Measurements from ENCODE around the gene ADGRL4.

Gene ADGRL4

DNA sequence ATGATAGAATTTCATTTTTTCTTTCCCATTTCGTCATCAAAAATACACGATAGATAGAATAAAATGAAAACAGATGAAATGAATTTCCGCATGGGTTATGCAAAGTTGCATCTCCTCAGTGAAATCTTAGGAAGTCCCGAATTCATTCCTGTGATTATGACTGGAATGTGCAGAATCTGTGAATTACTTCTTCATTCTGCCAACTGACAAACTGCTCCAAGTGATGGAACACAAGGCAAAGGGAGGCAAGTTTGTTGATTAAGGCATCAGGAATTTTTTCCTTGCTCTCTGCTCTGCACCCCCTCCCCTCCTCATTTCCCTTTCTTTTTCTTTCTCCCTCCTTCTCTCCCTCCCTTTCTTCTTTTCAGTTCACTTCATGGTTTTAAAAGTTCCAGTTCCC, 37.0 kb upstream of the ADGRL4 start:
- TF ChIP-seq YY1 (tag by site-specific recombination; IDR thresholded peaks at IDR 0.05): no peak
- no peak for TF ChIP-seq ZNF423 (tag by site-specific recombination; IDR thresholded peaks at IDR 0.05)
- TF ChIP-seq, protein P1, sequence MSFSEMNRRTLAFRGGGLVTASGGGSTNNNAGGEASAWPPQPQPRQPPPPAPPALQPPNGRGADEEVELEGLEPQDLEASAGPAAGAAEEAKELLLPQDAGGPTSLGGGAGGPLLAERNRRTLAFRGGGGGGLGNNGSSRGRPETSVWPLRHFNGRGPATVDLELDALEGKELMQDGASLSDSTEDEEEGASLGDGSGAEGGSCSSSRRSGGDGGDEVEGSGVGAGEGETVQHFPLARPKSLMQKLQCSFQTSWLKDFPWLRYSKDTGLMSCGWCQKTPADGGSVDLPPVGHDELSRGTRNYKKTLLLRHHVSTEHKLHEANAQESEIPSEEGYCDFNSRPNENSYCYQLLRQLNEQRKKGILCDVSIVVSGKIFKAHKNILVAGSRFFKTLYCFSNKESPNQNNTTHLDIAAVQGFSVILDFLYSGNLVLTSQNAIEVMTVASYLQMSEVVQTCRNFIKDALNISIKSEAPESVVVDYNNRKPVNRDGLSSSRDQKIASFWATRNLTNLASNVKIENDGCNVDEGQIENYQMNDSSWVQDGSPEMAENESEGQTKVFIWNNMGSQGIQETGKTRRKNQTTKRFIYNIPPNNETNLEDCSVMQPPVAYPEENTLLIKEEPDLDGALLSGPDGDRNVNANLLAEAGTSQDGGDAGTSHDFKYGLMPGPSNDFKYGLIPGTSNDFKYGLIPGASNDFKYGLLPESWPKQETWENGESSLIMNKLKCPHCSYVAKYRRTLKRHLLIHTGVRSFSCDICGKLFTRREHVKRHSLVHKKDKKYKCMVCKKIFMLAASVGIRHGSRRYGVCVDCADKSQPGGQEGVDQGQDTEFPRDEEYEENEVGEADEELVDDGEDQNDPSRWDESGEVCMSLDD (tag by site-specific recombination; IDR thresholded peaks at IDR 0.05): no peak
- TF ChIP-seq, protein P2, sequence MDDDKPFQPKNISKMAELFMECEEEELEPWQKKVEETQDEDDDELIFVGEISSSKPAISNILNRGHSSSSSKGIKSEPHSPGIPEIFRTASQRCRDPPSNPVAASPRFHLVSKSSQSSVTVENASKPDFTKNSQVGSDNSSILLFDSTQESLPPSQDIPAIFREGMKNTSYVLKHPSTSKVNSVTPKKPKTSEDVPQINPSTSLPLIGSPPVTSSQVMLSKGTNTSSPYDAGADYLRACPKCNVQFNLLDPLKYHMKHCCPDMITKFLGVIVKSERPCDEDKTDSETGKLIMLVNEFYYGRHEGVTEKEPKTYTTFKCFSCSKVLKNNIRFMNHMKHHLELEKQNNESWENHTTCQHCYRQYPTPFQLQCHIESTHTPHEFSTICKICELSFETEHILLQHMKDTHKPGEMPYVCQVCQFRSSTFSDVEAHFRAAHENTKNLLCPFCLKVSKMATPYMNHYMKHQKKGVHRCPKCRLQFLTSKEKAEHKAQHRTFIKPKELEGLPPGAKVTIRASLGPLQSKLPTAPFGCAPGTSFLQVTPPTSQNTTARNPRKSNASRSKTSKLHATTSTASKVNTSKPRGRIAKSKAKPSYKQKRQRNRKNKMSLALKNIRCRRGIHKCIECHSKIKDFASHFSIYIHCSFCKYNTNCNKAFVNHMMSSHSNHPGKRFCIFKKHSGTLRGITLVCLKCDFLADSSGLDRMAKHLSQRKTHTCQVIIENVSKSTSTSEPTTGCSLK (tag by site-specific recombination; IDR thresholded peaks at IDR 0.05): no peak
- TF ChIP-seq ZNF660 (tag by site-specific recombination; IDR thresholded peaks at IDR 0.05): no peak
- TF ChIP-seq, protein P3, sequence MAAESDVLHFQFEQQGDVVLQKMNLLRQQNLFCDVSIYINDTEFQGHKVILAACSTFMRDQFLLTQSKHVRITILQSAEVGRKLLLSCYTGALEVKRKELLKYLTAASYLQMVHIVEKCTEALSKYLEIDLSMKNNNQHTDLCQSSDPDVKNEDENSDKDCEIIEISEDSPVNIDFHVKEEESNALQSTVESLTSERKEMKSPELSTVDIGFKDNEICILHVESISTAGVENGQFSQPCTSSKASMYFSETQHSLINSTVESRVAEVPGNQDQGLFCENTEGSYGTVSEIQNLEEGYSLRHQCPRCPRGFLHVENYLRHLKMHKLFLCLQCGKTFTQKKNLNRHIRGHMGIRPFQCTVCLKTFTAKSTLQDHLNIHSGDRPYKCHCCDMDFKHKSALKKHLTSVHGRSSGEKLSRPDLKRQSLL (tag by site-specific recombination; IDR thresholded peaks at IDR 0.05): no peak
- no peak for TF ChIP-seq KLF16 (tag by site-specific recombination; IDR thresholded peaks at IDR 0.05)
- TF ChIP-seq, protein P4, sequence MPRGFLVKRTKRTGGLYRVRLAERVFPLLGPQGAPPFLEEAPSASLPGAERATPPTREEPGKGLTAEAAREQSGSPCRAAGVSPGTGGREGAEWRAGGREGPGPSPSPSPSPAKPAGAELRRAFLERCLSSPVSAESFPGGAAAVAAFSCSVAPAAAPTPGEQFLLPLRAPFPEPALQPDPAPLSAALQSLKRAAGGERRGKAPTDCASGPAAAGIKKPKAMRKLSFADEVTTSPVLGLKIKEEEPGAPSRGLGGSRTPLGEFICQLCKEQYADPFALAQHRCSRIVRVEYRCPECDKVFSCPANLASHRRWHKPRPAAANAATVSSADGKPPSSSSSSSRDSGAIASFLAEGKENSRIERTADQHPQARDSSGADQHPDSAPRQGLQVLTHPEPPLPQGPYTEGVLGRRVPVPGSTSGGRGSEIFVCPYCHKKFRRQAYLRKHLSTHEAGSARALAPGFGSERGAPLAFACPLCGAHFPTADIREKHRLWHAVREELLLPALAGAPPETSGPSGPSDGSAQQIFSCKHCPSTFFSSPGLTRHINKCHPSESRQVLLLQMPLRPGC (tag by site-specific recombination; IDR thresholded peaks at IDR 0.05): no peak
- TF ChIP-seq ZNF350 (tag by site-specific recombination; IDR thresholded peaks at IDR 0.05): no peak
- TF ChIP-seq ZNF311 (tag by site-specific recombination; IDR thresholded peaks at IDR 0.05; ENCODE audit: borderline replicate concordance): no peak
- no peak for TF ChIP-seq ZNF654 (tag by site-specific recombination; IDR thresholded peaks at IDR 0.05; ENCODE audit: low read depth)
- no peak for TF ChIP-seq ZNF211 (tag by site-specific recombination; IDR thresholded peaks at IDR 0.05; ENCODE audit: low read depth)
- no peak for TF ChIP-seq ZNF37A (tag by site-specific recombination; IDR thresholded peaks at IDR 0.05)
- TF ChIP-seq GLI4 (tag by site-specific recombination; IDR thresholded peaks at IDR 0.05): no peak
- TF ChIP-seq, protein P5, sequence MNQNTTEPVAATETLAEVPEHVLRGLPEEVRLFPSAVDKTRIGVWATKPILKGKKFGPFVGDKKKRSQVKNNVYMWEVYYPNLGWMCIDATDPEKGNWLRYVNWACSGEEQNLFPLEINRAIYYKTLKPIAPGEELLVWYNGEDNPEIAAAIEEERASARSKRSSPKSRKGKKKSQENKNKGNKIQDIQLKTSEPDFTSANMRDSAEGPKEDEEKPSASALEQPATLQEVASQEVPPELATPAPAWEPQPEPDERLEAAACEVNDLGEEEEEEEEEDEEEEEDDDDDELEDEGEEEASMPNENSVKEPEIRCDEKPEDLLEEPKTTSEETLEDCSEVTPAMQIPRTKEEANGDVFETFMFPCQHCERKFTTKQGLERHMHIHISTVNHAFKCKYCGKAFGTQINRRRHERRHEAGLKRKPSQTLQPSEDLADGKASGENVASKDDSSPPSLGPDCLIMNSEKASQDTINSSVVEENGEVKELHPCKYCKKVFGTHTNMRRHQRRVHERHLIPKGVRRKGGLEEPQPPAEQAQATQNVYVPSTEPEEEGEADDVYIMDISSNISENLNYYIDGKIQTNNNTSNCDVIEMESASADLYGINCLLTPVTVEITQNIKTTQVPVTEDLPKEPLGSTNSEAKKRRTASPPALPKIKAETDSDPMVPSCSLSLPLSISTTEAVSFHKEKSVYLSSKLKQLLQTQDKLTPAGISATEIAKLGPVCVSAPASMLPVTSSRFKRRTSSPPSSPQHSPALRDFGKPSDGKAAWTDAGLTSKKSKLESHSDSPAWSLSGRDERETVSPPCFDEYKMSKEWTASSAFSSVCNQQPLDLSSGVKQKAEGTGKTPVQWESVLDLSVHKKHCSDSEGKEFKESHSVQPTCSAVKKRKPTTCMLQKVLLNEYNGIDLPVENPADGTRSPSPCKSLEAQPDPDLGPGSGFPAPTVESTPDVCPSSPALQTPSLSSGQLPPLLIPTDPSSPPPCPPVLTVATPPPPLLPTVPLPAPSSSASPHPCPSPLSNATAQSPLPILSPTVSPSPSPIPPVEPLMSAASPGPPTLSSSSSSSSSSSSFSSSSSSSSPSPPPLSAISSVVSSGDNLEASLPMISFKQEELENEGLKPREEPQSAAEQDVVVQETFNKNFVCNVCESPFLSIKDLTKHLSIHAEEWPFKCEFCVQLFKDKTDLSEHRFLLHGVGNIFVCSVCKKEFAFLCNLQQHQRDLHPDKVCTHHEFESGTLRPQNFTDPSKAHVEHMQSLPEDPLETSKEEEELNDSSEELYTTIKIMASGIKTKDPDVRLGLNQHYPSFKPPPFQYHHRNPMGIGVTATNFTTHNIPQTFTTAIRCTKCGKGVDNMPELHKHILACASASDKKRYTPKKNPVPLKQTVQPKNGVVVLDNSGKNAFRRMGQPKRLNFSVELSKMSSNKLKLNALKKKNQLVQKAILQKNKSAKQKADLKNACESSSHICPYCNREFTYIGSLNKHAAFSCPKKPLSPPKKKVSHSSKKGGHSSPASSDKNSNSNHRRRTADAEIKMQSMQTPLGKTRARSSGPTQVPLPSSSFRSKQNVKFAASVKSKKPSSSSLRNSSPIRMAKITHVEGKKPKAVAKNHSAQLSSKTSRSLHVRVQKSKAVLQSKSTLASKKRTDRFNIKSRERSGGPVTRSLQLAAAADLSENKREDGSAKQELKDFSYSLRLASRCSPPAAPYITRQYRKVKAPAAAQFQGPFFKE (tag by site-specific recombination; IDR thresholded peaks at IDR 0.05; ENCODE audit: borderline replicate concordance): no peak
- no peak for TF ChIP-seq ZBTB1 (tag by site-specific recombination; IDR thresholded peaks at IDR 0.05)
- TF ChIP-seq MEIS1 (CRISPR knock-in tag; IDR thresholded peaks at IDR 0.05; ENCODE audit: borderline replicate concordance): no peak
- TF ChIP-seq, protein P6, sequence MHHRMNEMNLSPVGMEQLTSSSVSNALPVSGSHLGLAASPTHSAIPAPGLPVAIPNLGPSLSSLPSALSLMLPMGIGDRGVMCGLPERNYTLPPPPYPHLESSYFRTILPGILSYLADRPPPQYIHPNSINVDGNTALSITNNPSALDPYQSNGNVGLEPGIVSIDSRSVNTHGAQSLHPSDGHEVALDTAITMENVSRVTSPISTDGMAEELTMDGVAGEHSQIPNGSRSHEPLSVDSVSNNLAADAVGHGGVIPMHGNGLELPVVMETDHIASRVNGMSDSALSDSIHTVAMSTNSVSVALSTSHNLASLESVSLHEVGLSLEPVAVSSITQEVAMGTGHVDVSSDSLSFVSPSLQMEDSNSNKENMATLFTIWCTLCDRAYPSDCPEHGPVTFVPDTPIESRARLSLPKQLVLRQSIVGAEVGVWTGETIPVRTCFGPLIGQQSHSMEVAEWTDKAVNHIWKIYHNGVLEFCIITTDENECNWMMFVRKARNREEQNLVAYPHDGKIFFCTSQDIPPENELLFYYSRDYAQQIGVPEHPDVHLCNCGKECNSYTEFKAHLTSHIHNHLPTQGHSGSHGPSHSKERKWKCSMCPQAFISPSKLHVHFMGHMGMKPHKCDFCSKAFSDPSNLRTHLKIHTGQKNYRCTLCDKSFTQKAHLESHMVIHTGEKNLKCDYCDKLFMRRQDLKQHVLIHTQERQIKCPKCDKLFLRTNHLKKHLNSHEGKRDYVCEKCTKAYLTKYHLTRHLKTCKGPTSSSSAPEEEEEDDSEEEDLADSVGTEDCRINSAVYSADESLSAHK (tag by site-specific recombination; IDR thresholded peaks at IDR 0.05): no peak
- ChIA-PET POLR2A (no interaction called here), CTCF (no interaction called here)
- Histone ChIP-seq H3K4me1 (ENCODE audit: control insufficient read depth, insufficient read depth, low read length) (no peaks in the 10 kb centered on the region), H3K9me3 (ENCODE audit: control insufficient read depth, insufficient read depth, low read depth, low read length) (no peaks in the 10 kb centered on the region), H3K4me3 (ENCODE audit: low read depth, low read length) (no peak overlapping the region), H3K27ac (ENCODE audit: extremely low read depth, low read depth, low read length) (no peak overlapping the region), H3K36me3 (ENCODE audit: control insufficient read depth in 2 of 2, insufficient read depth in 1 of 2, low read length in 2 of 2) (no peaks in the 10 kb centered on the region)
